Measurements from ENCODE around the gene MAP2. TPM values are rescaled to one million over a fixed set of nuclear protein-coding genes. Genes with fewer than 3 reads are reported as not detected.

The MAP2 gene
- total and polyA plus RNA-seq, 2 donors from 2014 or later = 3.6 to 11.4 TPM

GRCh38 chr2:209445485-209445884 is 21.6 kb downstream of the MAP2 start:
- Histone ChIP-seq H3K36me3 (ENCODE audit: control insufficient read depth in 2 of 3, insufficient read depth in 3 of 3, low read length in 3 of 3) (no peaks in the 10 kb centered on the region), H3K4me1 (ENCODE audit: control insufficient read depth in 2 of 3, insufficient read depth in 2 of 3, low read depth in 1 of 3, low read length in 3 of 3) (no peaks in the 10 kb centered on the region), H3K27me3 (ENCODE audit: control insufficient read depth, insufficient read depth, low read length) (no peaks in the 10 kb centered on the region), H3K9me3 (ENCODE audit: control insufficient read depth in 2 of 3, insufficient read depth in 1 of 3, low read length in 3 of 3) (no peaks in the 10 kb centered on the region), H3K9ac (ENCODE audit: low read length in 3 of 3) (no peak overlapping the region), H3K27ac (ENCODE audit: low read depth in 2 of 2, low read length in 2 of 2) (no peak overlapping the region), H3K4me3 (ENCODE audit: low read length in 3 of 3) (no peak overlapping the region)
- DNase-seq = no peak
- TF ChIP-seq CTCF (IDR thresholded peaks at IDR 0.05; ENCODE audit: borderline replicate concordance, extremely low read depth, insufficient read depth) = no peak
- intact Hi-C loops (cut with DNase I) = no loop called here
- FAIRE-seq = no peak

DNA sequence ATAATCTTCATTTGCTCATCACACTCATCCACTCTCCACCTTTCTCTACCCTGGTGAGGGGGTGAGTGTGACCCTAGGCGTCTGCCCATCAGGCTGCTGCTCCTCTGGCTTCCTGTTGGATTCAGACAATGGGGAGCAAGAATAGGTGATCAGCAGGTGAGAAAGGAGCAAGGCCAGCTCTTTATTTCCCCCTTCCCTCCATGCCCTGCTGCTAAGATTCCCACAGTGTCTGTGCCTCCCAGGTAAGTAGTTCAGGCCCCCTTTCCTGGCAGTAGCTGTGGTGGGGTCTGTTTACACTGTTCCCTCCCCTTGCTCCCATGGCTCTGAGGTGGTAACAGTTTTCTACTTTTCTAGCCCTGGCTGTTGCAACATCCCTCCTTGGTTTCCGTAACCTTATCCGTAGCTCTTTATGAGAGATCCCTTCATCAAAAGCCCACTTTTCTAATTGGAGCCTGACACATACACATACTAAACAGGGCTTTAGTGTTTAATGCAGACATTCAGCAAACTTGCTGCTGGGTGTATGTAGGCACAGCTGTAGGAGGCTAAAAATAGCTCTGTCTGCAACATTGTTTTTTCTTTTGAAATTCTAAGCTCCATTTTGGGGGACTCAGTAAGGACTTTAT is 27.5 kb downstream of the MAP2 start:
- Histone ChIP-seq H3K4me3 (ENCODE audit: low read length in 3 of 3) (no peak overlapping the region), H3K27ac (ENCODE audit: low read depth in 2 of 2, low read length in 2 of 2) (no peak overlapping the region), H3K9me3 (ENCODE audit: control insufficient read depth in 2 of 3, insufficient read depth in 1 of 3, low read length in 3 of 3) (no peaks in the 10 kb centered on the region), H3K9ac (ENCODE audit: low read length in 3 of 3) (no peak overlapping the region), H3K27me3 (ENCODE audit: control insufficient read depth, insufficient read depth, low read length) (no peaks in the 10 kb centered on the region), H3K36me3 (ENCODE audit: control insufficient read depth in 2 of 3, insufficient read depth in 3 of 3, low read length in 3 of 3) (no peaks in the 10 kb centered on the region), H3K4me1 (ENCODE audit: control insufficient read depth in 2 of 3, insufficient read depth in 2 of 3, low read depth in 1 of 3, low read length in 3 of 3) (no peaks in the 10 kb centered on the region)
- DNase-seq (peak in 4 of 5 donors; percentile 39 to 70 (median 44)), FAIRE-seq (no peak)
- no peak for TF ChIP-seq CTCF (IDR thresholded peaks at IDR 0.05; ENCODE audit: borderline replicate concordance, extremely low read depth, insufficient read depth)
- intact Hi-C loops (cut with DNase I) = no loop called here

DNA sequence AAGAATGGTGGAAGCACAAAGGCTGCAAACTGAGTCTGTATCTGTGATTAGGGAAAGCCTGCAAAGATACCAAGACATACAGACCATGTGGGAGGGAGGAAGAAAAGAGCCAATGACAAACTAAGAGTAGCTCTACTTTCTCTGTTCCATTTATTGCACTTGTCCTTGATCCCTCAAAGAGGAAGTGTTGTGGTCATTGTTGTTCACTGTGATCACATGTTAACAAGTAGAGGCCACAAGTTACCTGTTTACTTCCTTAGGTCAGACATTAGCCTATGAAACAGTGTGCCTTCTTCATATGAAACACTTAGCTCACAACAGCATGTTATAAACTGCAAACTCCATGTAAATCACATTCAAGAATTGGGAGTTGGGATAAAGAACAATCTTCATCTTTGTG is 32.6 kb downstream of the MAP2 start:
- Histone ChIP-seq H3K9me3 (ENCODE audit: control insufficient read depth in 2 of 3, insufficient read depth in 1 of 3, low read length in 3 of 3) (no peaks in the 10 kb centered on the region), H3K27ac (ENCODE audit: low read depth in 2 of 2, low read length in 2 of 2) (no peak overlapping the region), H3K4me3 (ENCODE audit: low read length in 3 of 3) (no peak overlapping the region), H3K4me1 (ENCODE audit: control insufficient read depth in 2 of 3, insufficient read depth in 2 of 3, low read depth in 1 of 3, low read length in 3 of 3) (no peaks in the 10 kb centered on the region), H3K27me3 (ENCODE audit: control insufficient read depth, insufficient read depth, low read length) (no peaks in the 10 kb centered on the region), H3K9ac (ENCODE audit: low read length in 3 of 3) (no peak overlapping the region), H3K36me3 (ENCODE audit: control insufficient read depth in 2 of 3, insufficient read depth in 3 of 3, low read length in 3 of 3) (no peaks in the 10 kb centered on the region)
- DNase-seq = no peak
- TF ChIP-seq CTCF (IDR thresholded peaks at IDR 0.05; ENCODE audit: borderline replicate concordance, extremely low read depth, insufficient read depth) = no peak
- intact Hi-C loops (cut with DNase I) = no loop called here
- no peak for FAIRE-seq
